ENCODE measurements around the gene ADAMTS18.

Gene ADAMTS18

GRCh38 chr16:77238593-77238992 lies 196.2 kb downstream of the ADAMTS18 start:
- no peak for TF ChIP-seq POLR2AphosphoS5 (IDR thresholded peaks at IDR 0.05; ENCODE audit: low read depth, low read length)
- no peak for TF ChIP-seq SIN3A (IDR thresholded peaks at IDR 0.05; ENCODE audit: borderline replicate concordance, insufficient read depth, low read length)
- TF ChIP-seq, protein P1, sequence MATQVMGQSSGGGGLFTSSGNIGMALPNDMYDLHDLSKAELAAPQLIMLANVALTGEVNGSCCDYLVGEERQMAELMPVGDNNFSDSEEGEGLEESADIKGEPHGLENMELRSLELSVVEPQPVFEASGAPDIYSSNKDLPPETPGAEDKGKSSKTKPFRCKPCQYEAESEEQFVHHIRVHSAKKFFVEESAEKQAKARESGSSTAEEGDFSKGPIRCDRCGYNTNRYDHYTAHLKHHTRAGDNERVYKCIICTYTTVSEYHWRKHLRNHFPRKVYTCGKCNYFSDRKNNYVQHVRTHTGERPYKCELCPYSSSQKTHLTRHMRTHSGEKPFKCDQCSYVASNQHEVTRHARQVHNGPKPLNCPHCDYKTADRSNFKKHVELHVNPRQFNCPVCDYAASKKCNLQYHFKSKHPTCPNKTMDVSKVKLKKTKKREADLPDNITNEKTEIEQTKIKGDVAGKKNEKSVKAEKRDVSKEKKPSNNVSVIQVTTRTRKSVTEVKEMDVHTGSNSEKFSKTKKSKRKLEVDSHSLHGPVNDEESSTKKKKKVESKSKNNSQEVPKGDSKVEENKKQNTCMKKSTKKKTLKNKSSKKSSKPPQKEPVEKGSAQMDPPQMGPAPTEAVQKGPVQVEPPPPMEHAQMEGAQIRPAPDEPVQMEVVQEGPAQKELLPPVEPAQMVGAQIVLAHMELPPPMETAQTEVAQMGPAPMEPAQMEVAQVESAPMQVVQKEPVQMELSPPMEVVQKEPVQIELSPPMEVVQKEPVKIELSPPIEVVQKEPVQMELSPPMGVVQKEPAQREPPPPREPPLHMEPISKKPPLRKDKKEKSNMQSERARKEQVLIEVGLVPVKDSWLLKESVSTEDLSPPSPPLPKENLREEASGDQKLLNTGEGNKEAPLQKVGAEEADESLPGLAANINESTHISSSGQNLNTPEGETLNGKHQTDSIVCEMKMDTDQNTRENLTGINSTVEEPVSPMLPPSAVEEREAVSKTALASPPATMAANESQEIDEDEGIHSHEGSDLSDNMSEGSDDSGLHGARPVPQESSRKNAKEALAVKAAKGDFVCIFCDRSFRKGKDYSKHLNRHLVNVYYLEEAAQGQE (IDR thresholded peaks at IDR 0.05; ENCODE audit: insufficient read depth in 1 of 2, low read depth in 2 of 2, low read length in 2 of 2), result no peak
- no peak for TF ChIP-seq TAF1 (IDR thresholded peaks at IDR 0.05; ENCODE audit: borderline replicate concordance, insufficient read depth, low read length)
- no peak for TF ChIP-seq FOXP2 (optimal IDR thresholded peaks at IDR 0.05; ENCODE audit: borderline replicate concordance, extremely low read depth, extremely low read length, insufficient read depth)

DNA sequence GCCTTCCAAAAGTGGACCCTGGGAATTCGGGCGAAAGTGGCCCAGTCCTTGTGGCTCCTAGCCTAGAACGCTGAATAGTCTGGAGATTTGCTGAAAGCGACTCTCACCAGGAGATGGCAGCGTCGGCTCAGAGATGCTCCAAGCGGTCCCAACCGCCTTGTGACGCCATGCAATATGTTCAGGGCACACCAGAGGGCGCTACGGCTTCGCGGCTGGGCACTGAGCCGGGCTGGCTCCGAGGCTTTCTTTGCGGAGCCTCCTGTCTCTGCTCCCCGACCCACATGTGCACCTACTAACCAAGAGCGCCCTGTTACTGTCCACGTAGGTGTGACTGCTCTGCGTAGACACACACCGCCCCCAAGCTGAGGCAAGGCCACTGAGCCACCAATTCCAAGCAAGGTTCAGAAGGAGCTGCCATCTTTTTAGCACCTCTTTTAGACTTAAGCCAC lies 198.7 kb downstream of the ADAMTS18 start:
- peak; percentile 74 for TF ChIP-seq FOXP2 (optimal IDR thresholded peaks at IDR 0.05; ENCODE audit: borderline replicate concordance, extremely low read depth, extremely low read length, insufficient read depth)
- no peak for TF ChIP-seq SIN3A (IDR thresholded peaks at IDR 0.05; ENCODE audit: borderline replicate concordance, insufficient read depth, low read length)

GRCh38 chr16:77234611-77235010 lies 200.2 kb downstream of the ADAMTS18 start:
- no peak for TF ChIP-seq POLR2AphosphoS5 (IDR thresholded peaks at IDR 0.05; ENCODE audit: low read depth, low read length)
- TF ChIP-seq SIN3A (IDR thresholded peaks at IDR 0.05; ENCODE audit: borderline replicate concordance, insufficient read depth, low read length), result no peak
- TF ChIP-seq, protein P1 (IDR thresholded peaks at IDR 0.05; ENCODE audit: insufficient read depth in 1 of 2, low read depth in 2 of 2, low read length in 2 of 2), result no peak
- TF ChIP-seq FOXP2 (optimal IDR thresholded peaks at IDR 0.05; ENCODE audit: borderline replicate concordance, extremely low read depth, extremely low read length, insufficient read depth), result no peak
- no peak for TF ChIP-seq TAF1 (IDR thresholded peaks at IDR 0.05; ENCODE audit: borderline replicate concordance, insufficient read depth, low read length)

- no peak for TF ChIP-seq FOXP2 (optimal IDR thresholded peaks at IDR 0.05; ENCODE audit: borderline replicate concordance, extremely low read depth, extremely low read length, insufficient read depth)
- TF ChIP-seq, protein P1 (IDR thresholded peaks at IDR 0.05; ENCODE audit: insufficient read depth in 1 of 2, low read depth in 2 of 2, low read length in 2 of 2), result no peak
- no peak for TF ChIP-seq TAF1 (IDR thresholded peaks at IDR 0.05; ENCODE audit: borderline replicate concordance, insufficient read depth, low read length)
- TF ChIP-seq SIN3A (IDR thresholded peaks at IDR 0.05; ENCODE audit: borderline replicate concordance, insufficient read depth, low read length), result no peak
- TF ChIP-seq POLR2AphosphoS5 (IDR thresholded peaks at IDR 0.05; ENCODE audit: low read depth, low read length), result no peak
Measured at GRCh38 chr16:77233799-77234519, 200.9 kb downstream of the ADAMTS18 start.
